ENCODE measurements around the gene PIGQ. TPM values are rescaled to one million over a fixed set of nuclear protein-coding genes. Genes with fewer than 3 reads are reported as not detected.
A peak's percentile ranks its signal among the peaks of the same experiment; 100 is the strongest.

PIGQ gene
- total and polyA plus RNA-seq, 2 donors (not counting 1 experiment from before 2014, with no cell fraction given): 11.2 to 22.3 TPM

- Histone ChIP-seq H3K4me1 (ENCODE audit: control insufficient read depth, extremely low read depth, insufficient read depth, low read length) (peaks cover 11% of the 10 kb centered on the region), H3K4me2 (ENCODE audit: extremely low read depth, insufficient read depth, low read length) (no peak overlapping the region), H3K27ac (ENCODE audit: insufficient read depth, low read length) (no peak overlapping the region), H3K9ac (ENCODE audit: insufficient read depth, low read length) (no peak overlapping the region), H3K79me2 (ENCODE audit: control insufficient read depth, insufficient read depth, low read length) (peaks cover 4% of the 10 kb centered on the region), H3K27me3 (ENCODE audit: control insufficient read depth, insufficient read depth, low read length) (no peaks in the 10 kb centered on the region), H4K20me1 (ENCODE audit: control insufficient read depth, extremely low read depth, insufficient read depth, low read length) (no peaks in the 10 kb centered on the region), H2AFZ (ENCODE audit: low read length) (no peak overlapping the region), H3K36me3 (ENCODE audit: control insufficient read depth, insufficient read depth, low read length) (peaks cover 4% of the 10 kb centered on the region), H3K9me3 (ENCODE audit: control insufficient read depth, insufficient read depth, low read depth, low read length) (no peaks in the 10 kb centered on the region), H3K4me3 (replicated peaks in 1 of 4; ENCODE audit: control extremely low read depth in 1 of 4, insufficient read depth in 1 of 4, low read depth in 3 of 4, low read length in 4 of 4) (no peak overlapping the region)
- TF ChIP-seq CTCF (conservative IDR thresholded peaks at IDR 0.05 in 1 of 2, IDR thresholded peaks at IDR 0.05 in 1 of 2; ENCODE audit: low read depth in 1 of 2, low read length in 2 of 2) (no peak), EZH2 (IDR thresholded peaks at IDR 0.05; ENCODE audit: low read length, missing control alignments) (no peak)
- DNase-seq (ENCODE audit: low read depth in 2 of 2): no peak
These were observed 15.6 kb downstream of the PIGQ start for GRCh38 chr16:585351-585750.

GRCh38 chr16:586047-586644 lies 16.4 kb downstream of the PIGQ start:
- TF ChIP-seq EZH2 (IDR thresholded peaks at IDR 0.05; ENCODE audit: low read length, missing control alignments) (no peak), CTCF (conservative IDR thresholded peaks at IDR 0.05 in 1 of 2, IDR thresholded peaks at IDR 0.05 in 1 of 2; ENCODE audit: low read depth in 1 of 2, low read length in 2 of 2) (no peak)
- Histone ChIP-seq H4K20me1 (ENCODE audit: control insufficient read depth, extremely low read depth, insufficient read depth, low read length) (no peaks in the 10 kb centered on the region), H3K27ac (ENCODE audit: insufficient read depth, low read length) (no peak overlapping the region), H3K79me2 (ENCODE audit: control insufficient read depth, insufficient read depth, low read length) (peaks cover 12% of the 10 kb centered on the region), H3K36me3 (ENCODE audit: control insufficient read depth, insufficient read depth, low read length) (peaks cover 4% of the 10 kb centered on the region), H3K9me3 (ENCODE audit: control insufficient read depth, insufficient read depth, low read depth, low read length) (no peaks in the 10 kb centered on the region), H3K4me3 (replicated peaks in 1 of 4; ENCODE audit: control extremely low read depth in 1 of 4, insufficient read depth in 1 of 4, low read depth in 3 of 4, low read length in 4 of 4) (no peak overlapping the region), H3K4me1 (ENCODE audit: control insufficient read depth, extremely low read depth, insufficient read depth, low read length) (peaks cover 15% of the 10 kb centered on the region), H3K4me2 (ENCODE audit: extremely low read depth, insufficient read depth, low read length) (no peak overlapping the region), H2AFZ (ENCODE audit: low read length) (no peak overlapping the region), H3K27me3 (ENCODE audit: control insufficient read depth, insufficient read depth, low read length) (no peaks in the 10 kb centered on the region), H3K9ac (ENCODE audit: insufficient read depth, low read length) (no peak overlapping the region)
- peak; percentile 19 to 62 for DNase-seq (ENCODE audit: low read depth in 2 of 2)

- peak overlapping the region; percentile 44 for H3K4me2 ChIP-seq (ENCODE audit: extremely low read depth, insufficient read depth, low read length)
- peak overlapping the region in 1 of 4 experiments; percentile 80 for H3K4me3 ChIP-seq (replicated peaks in 1 of 4; ENCODE audit: control extremely low read depth in 1 of 4, insufficient read depth in 1 of 4, low read depth in 3 of 4, low read length in 4 of 4)
- peaks cover 16% of the 10 kb centered on the region for H3K4me1 ChIP-seq (ENCODE audit: control insufficient read depth, extremely low read depth, insufficient read depth, low read length)
- no peaks in the 10 kb centered on the region for H4K20me1 ChIP-seq (ENCODE audit: control insufficient read depth, extremely low read depth, insufficient read depth, low read length)
- H3K9ac ChIP-seq (ENCODE audit: insufficient read depth, low read length): no peak overlapping the region
- H3K36me3 ChIP-seq (ENCODE audit: control insufficient read depth, insufficient read depth, low read length): peaks cover 4% of the 10 kb centered on the region
- peak overlapping the region; percentile 20 for H3K27ac ChIP-seq (ENCODE audit: insufficient read depth, low read length)
- DNase-seq (ENCODE audit: low read depth in 2 of 2): peak; percentile 26 to 42
- H3K79me2 ChIP-seq (ENCODE audit: control insufficient read depth, insufficient read depth, low read length): peaks cover 12% of the 10 kb centered on the region
- no peak overlapping the region for H2AFZ ChIP-seq (ENCODE audit: low read length)
- H3K27me3 ChIP-seq (ENCODE audit: control insufficient read depth, insufficient read depth, low read length): no peaks in the 10 kb centered on the region
- TF ChIP-seq CTCF (conservative IDR thresholded peaks at IDR 0.05 in 1 of 2, IDR thresholded peaks at IDR 0.05 in 1 of 2; ENCODE audit: low read depth in 1 of 2, low read length in 2 of 2) (no peak), EZH2 (IDR thresholded peaks at IDR 0.05; ENCODE audit: low read length, missing control alignments) (no peak)
- no peaks in the 10 kb centered on the region for H3K9me3 ChIP-seq (ENCODE audit: control insufficient read depth, insufficient read depth, low read depth, low read length)
These were observed 17.1 kb downstream of the PIGQ start for GRCh38 chr16:586645-587590.
